Upper lobe of left lung (tissue), 6 donors: ENCODE results near the gene KLHL29. TPM values are rescaled to one million over a fixed set of nuclear protein-coding genes. Genes with fewer than 3 reads are reported as not detected.
"Not testable (repeated sequence)": the region's sequence is repeated elsewhere in the genome, so short reads cannot be mapped to it uniquely, and the experiment has no call there.

Experiments
- ATAC-seq, 2 donors: fragments of 200-7000 bp; cut with Tn5 transposase; one replicate each; pipeline ENCODE4 v1.9.1; 2022; ENCODE audit warnings: mild to moderate bottlenecking in 2 of 2, moderate library complexity in 2 of 2; ENCODE audit not compliant: low FRiP score in 2 of 2
- DNase-seq, 2 donors: peaks; one replicate each; pipeline ENCODE4 v3.0.0-alpha.2; 2019 to 2020
- H3K27ac ChIP-seq, 4 donors: fragments of 200-600 bp; sonication (generic); one replicate each; pipeline ENCODE4 v1.5.1; 2016 to 2019
- H3K27me3 ChIP-seq, 4 donors: fragments of 200-600 bp; sonication (generic); one replicate each; pipeline ENCODE4 v1.5.1; 2017 to 2019
- H3K36me3 ChIP-seq, 4 donors: fragments of 200-600 bp; sonication (generic); one replicate each; pipeline ENCODE4 v1.5.1; 2016 to 2019
- H3K4me1 ChIP-seq, 4 donors: fragments of 200-600 bp; sonication (generic); one replicate each; pipeline ENCODE4 v1.5.1; 2018 to 2019
- H3K4me3 ChIP-seq, 4 donors: fragments of 200-600 bp; sonication (generic); one replicate each; pipeline ENCODE4 v1.5.1; 2017 to 2019; ENCODE audit warnings: mild to moderate bottlenecking in 2 of 4, moderate library complexity in 1 of 4
- H3K9me3 ChIP-seq, 4 donors: fragments of 200-600 bp; sonication (generic); one replicate each; pipeline ENCODE4 v1.5.1; 2018 to 2019
- CTCF ChIP-seq, 6 experiments: fragments of 450-650 bp in 4 of 6; fragments of 200-600 bp in 2 of 6; sonication (generic) in 2 of 6; IDR thresholded peaks; one replicate each; pipeline ENCODE4 v1.5.1; 2016 to 2019; ENCODE audit warnings: antibody characterized with exemption in 6 of 6
- EP300 ChIP-seq, 4 donors: sonication (generic); formaldehyde crosslinking; IDR thresholded peaks; one replicate each; pipeline ENCODE4 v1.5.1; 2017; ENCODE audit warnings: antibody characterized with exemption in 4 of 4, control low read depth in 2 of 4
- POLR2A ChIP-seq, 4 donors: fragments of 450-650 bp; IDR thresholded peaks; one replicate each; pipeline ENCODE4 v1.5.1; 2016 to 2017; ENCODE audit warnings: antibody characterized with exemption in 4 of 4, mild to moderate bottlenecking in 2 of 4
- POLR2AphosphoS5 ChIP-seq, 2 donors: sonication (generic); formaldehyde crosslinking; IDR thresholded peaks; one replicate each; pipeline ENCODE4 v1.5.1; 2017; ENCODE audit warnings: antibody characterized with exemption in 2 of 2
- WGBS, 2 donors: methylation state at CpG; one replicate each; pipeline ENCODE4 v1.1.5; 2017 to 2018; 5-methylcytosine and 5-hydroxymethylcytosine counted together
- total RNA-seq, 6 donors: library from RNA; depleted of rRNA in 4 of 6; stranded (reverse); fragments of >200 nt in 4 of 6; gene quantifications; one replicate each; pipeline versions ENCODE4 v1.1.0 to v1.2.1, GENCODE V29; 2016 to 2021
- donor health status: DM: no; HTN: no; CAD: no; lungs with moderate emphysema.
- donor health status: DM: no; HTN: yes; CAD: no; lungs with severe emphysema.

KLHL29 gene
- total RNA-seq, 6 donors from 2014 or later = 8.6 to 34.4 (median 18.2) TPM

- Histone ChIP-seq H3K36me3 (peaks cover 0 to 4% (median 0%) of the 10 kb centered on the region in 4 donors), H3K9me3 (no peaks in the 10 kb centered on the region), H3K4me1 (no peaks in the 10 kb centered on the region), H3K27ac (no peak overlapping the region), H3K4me3 (no peak overlapping the region), H3K27me3 (no peaks in the 10 kb centered on the region)
- DNase-seq (no peak), ATAC-seq (no peak)
- TF ChIP-seq CTCF (IDR thresholded peaks at IDR 0.05) (no peak), POLR2AphosphoS5 (IDR thresholded peaks at IDR 0.05) (no peak), POLR2A (IDR thresholded peaks at IDR 0.05) (no peak), EP300 (IDR thresholded peaks at IDR 0.05) (no peak)
- WGBS, 2 donors = 75% methylated on average over 3 of the region's 3 CpGs
Measured at GRCh38 chr2:23734416-23734815, 349.4 kb downstream of the KLHL29 start.

- ATAC-seq = not testable (repeated sequence)
- 99 to 100% methylated on average over 8 to 9 of the region's 9 CpGs for WGBS, 2 donors
- peak in 1 of 2 donors; percentile 30 for DNase-seq
Measured at GRCh38 chr2:23736783-23737182, 351.8 kb downstream of the KLHL29 start.

GRCh38 chr2:23745068-23745725 lies 360.2 kb downstream of the KLHL29 start:
- Histone ChIP-seq H3K27me3 (no peaks in the 10 kb centered on the region), H3K9me3 (no peaks in the 10 kb centered on the region), H3K36me3 (peaks cover 0 to 2% (median under 1%) of the 10 kb centered on the region in 4 donors), H3K27ac (no peak overlapping the region), H3K4me1 (peaks cover 0 to 9% (median 5%) of the 10 kb centered on the region in 4 donors), H3K4me3 (no peak overlapping the region)
- ATAC-seq (no peak), DNase-seq (no peak)
- 86 to 92% methylated on average over 8 of the region's 8 CpGs for WGBS, 2 donors
- TF ChIP-seq EP300 (IDR thresholded peaks at IDR 0.05) (no peak), POLR2AphosphoS5 (IDR thresholded peaks at IDR 0.05) (no peak)

More at GRCh38 chr2:23736783-23737182, 351.8 kb downstream of the KLHL29 start:
- H3K4me3 ChIP-seq, H3K27me3 ChIP-seq, H3K4me1 ChIP-seq, H3K36me3 ChIP-seq, H3K27ac ChIP-seq, H3K9me3 ChIP-seq: not testable (repeated sequence)

- Histone ChIP-seq H3K27me3 (no peaks in the 10 kb centered on the region), H3K36me3 (peaks cover 0 to 4% (median 1%) of the 10 kb centered on the region in 4 donors), H3K4me3 (no peak overlapping the region), H3K9me3 (no peaks in the 10 kb centered on the region), H3K4me1 (peaks cover 0 to 9% (median 5%) of the 10 kb centered on the region in 4 donors), H3K27ac (no peak overlapping the region)
- no peak for DNase-seq
- ATAC-seq = peak in 1 of 2 donors; percentile 78
- TF ChIP-seq CTCF (IDR thresholded peaks at IDR 0.05) (no peak), EP300 (IDR thresholded peaks at IDR 0.05) (peak in 2 of 4 donors; percentile 21 to 59), POLR2AphosphoS5 (IDR thresholded peaks at IDR 0.05) (peak in 1 of 2 donors; percentile 63), POLR2A (IDR thresholded peaks at IDR 0.05) (no peak)
Measured at GRCh38 chr2:23745726-23746105, 360.7 kb downstream of the KLHL29 start.

GRCh38 chr2:23746141-23746863 lies 361.3 kb downstream of the KLHL29 start:
- Histone ChIP-seq H3K36me3 (peaks cover 0 to 7% (median 2%) of the 10 kb centered on the region in 4 donors), H3K4me3 (no peak overlapping the region), H3K27me3 (no peaks in the 10 kb centered on the region), H3K27ac (no peak overlapping the region), H3K9me3 (no peaks in the 10 kb centered on the region), H3K4me1 (peaks cover 0 to 9% (median 5%) of the 10 kb centered on the region in 4 donors)
- no peak for TF ChIP-seq CTCF (IDR thresholded peaks at IDR 0.05)
- no peak for TF ChIP-seq EP300 (IDR thresholded peaks at IDR 0.05)
- no peak for TF ChIP-seq POLR2A (IDR thresholded peaks at IDR 0.05)
- TF ChIP-seq POLR2AphosphoS5 (IDR thresholded peaks at IDR 0.05) = no peak
- no peak for ATAC-seq
- WGBS, 2 donors = 66 to 91% methylated on average over 2 of the region's 2 CpGs
- no peak for DNase-seq
